Mucosa of descending colon (tissue), 3 donors: ENCODE measurements around the gene THOP1. TPM values are rescaled to one million over a fixed set of nuclear protein-coding genes. Genes with fewer than 3 reads are reported as not detected.

Source experiments
- ATAC-seq: fragments of 200-7000 bp; cut with Tn5 transposase; one replicate; pipeline ENCODE4 v1.9.1; 2020; ENCODE audit warnings: mild to moderate bottlenecking, moderate library complexity
- DNase-seq, 3 donors: peaks; one replicate each; pipeline ENCODE4 v3.0.0-alpha.2; 2020
- H3K36me3 ChIP-seq: fragments of 200-600 bp; one replicate; pipeline ENCODE4 v1.8.0; 2021; ENCODE audit warnings: low read depth, mild to moderate bottlenecking
- H3K4me1 ChIP-seq: fragments of 200-600 bp; one replicate; pipeline ENCODE4 v1.8.0; 2021; ENCODE audit warnings: low read depth, mild to moderate bottlenecking
- H3K4me3 ChIP-seq: fragments of 200-600 bp; one replicate; pipeline ENCODE4 v1.8.0; 2021; ENCODE audit warnings: mild to moderate bottlenecking
- H3K9me3 ChIP-seq: fragments of 200-600 bp; one replicate; pipeline ENCODE4 v1.8.0; 2021; ENCODE audit warnings: mild to moderate bottlenecking
- CTCF ChIP-seq: fragments of 200-600 bp; IDR thresholded peaks from one replicate; pipeline ENCODE4 v1.8.0; 2022; ENCODE audit warnings: antibody characterized with exemption, mild to moderate bottlenecking
- intact Hi-C, 2 donors: fragments of 100-400 bp; cut with DNase I in 1 of 2; cut with micrococcal nuclease in 1 of 2; formaldehyde crosslinking; loops; one replicate each; pipeline versions ENCODE4 v1.11.0 to v1.11.1; 2022; cut with DNase I, micrococcal nuclease
- total RNA-seq, 3 donors: library from RNA; stranded (reverse); fragmentation: NEBNext Ultra II Directional in 2 of 3; extraction: Animal tissue kit (Norgen Biotek cat#: 25700) in 2 of 3; gene quantifications; one replicate each; pipeline versions ENCODE4 v1.2.1 to v1.2.4, GENCODE V29; 2021 to 2023
- donor health status: DM: no; HTN: no; CAD: no; lungs with moderate emphysema.
- donor health status: DM: no; HTN: no; CAD: no.
- donor health status: DM: no; HTN: yes; CAD: no.

The THOP1 gene
- total RNA-seq, 3 donors from 2014 or later: 38.5 to 53.1 (median 46.6) TPM

DNA sequence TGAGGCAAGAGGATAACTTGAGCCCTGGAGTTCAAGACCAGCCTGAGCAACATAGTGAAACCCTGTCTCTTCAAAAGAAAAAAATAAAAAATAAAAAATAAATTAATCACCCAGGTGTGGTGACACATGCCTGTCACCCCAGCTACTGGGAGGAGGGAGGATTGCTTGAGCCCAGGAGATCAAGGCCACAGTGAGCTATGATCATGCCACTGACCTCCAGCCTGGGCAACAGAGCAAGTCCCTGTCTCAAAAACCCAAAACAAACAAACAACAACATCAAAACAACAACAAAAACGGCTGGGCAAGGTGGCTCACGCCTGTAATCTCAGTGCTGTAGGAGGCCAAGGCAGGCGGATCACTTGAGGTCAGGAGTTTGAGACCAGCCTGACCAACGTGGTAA lies 41.2 kb upstream of the THOP1 start:
- Histone ChIP-seq H3K4me1 (peaks cover 5% of the 10 kb centered on the region), H3K9me3 (no peaks in the 10 kb centered on the region), H3K36me3 (no peaks in the 10 kb centered on the region), H3K4me3 (no peak overlapping the region)
- intact Hi-C loops: no loop called here
- ATAC-seq: no peak
- TF ChIP-seq CTCF: no peak
- no peak for DNase-seq

DNA sequence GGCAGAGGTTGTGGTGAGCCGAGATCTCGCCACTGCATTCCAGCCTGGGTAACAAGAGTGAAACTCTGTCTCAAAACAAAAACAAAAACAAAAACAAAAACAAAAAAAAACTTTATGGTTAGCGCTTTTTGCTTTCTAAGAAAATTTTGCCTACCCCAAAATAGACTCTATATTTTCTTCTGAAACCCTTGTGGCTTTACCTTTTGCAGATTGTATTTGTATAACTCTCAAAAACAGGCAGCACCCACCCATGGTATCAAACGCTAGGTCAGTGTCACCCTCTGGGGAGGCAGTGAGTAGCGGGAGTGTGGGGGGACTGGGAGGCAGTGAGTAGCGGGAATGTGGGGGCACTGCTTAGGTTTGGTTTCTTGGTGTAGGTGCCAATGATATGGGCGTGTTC lies 38.0 kb upstream of the THOP1 start:
- no peak for DNase-seq

DNA sequence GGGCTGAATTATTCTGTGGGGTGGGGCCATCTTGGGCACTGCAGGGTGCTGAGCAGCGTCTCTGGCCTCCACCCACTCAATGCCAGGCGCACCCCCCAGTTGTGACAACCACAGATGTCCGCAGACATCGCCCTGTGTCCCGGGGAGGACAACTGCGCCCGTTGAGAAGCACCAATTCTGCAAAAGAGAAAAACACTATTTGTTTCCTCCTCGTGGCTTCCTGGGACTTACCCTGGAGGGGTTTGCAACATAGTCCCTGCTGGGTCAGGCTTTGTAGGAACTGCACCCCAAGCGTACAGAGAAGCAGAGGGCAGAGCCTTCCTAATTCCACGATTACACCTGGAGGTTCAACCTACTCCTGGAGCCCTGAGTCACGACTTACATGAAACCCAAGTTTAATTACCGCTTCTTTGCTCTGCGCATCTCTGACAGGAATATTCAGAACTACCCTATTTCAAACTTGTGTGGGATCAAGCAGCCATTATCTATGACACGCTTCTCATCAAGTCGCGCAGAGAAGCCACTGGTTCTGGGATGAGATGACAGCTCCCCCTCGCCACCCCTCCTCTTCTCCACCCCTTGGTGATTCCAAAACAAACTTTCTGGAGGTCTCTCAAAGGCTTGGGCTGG lies 34.4 kb upstream of the THOP1 start:
- no peak for DNase-seq
- no peak overlapping the region for H3K4me3 ChIP-seq
- ATAC-seq: no peak
- no peaks in the 10 kb centered on the region for H3K36me3 ChIP-seq
- intact Hi-C loops: loop anchor here in 1 of 2 donors (2.0 kb wide), 1 partner anchor 102 kb away; no protein-coding TSS in a partner anchor
- H3K4me1 ChIP-seq: peaks cover 2% of the 10 kb centered on the region
- H3K9me3 ChIP-seq: no peaks in the 10 kb centered on the region
- TF ChIP-seq CTCF: no peak

More for the DNA sequence above, 38.0 kb upstream of the THOP1 start:
- TF ChIP-seq CTCF: no peak
- no peak overlapping the region for H3K4me3 ChIP-seq
- H3K9me3 ChIP-seq: no peaks in the 10 kb centered on the region
- peaks cover 2% of the 10 kb centered on the region for H3K4me1 ChIP-seq
- intact Hi-C loops: loop anchor here in 1 of 2 donors (5.0 kb wide), 1 partner anchor 100 kb away; no protein-coding TSS in a partner anchor
- no peak for ATAC-seq
- no peaks in the 10 kb centered on the region for H3K36me3 ChIP-seq

DNA sequence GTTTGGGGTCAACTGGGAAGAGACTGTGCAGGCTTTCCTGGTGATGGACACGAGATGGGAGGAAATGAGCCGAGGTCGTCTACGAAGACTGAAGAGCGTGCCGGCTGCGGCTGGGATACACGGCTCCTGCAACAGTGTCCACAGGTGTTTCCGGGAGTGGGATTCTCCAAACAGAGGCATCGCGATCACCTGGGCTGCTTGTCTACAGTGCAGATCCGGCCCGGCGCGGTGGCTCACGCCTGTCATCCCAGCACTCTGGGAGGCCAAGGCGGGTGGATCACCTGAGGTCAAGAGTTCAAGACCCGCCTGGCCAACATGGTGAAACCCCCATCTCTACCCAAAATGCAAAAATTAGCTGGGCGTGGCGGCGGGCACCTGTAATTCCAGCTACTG lies 33.9 kb upstream of the THOP1 start:
- no peaks in the 10 kb centered on the region for H3K36me3 ChIP-seq
- H3K4me3 ChIP-seq: no peak overlapping the region
- no peak for ATAC-seq
- intact Hi-C loops: loop anchor here in 1 of 2 donors (2.0 kb wide), 1 partner anchor 103 kb away; no protein-coding TSS in a partner anchor
- DNase-seq: no peak
- no peak for TF ChIP-seq CTCF
- peaks cover 2% of the 10 kb centered on the region for H3K4me1 ChIP-seq
- H3K9me3 ChIP-seq: no peaks in the 10 kb centered on the region

- ATAC-seq (no peak), DNase-seq (no peak)
- TF ChIP-seq CTCF: no peak
- no peaks in the 10 kb centered on the region for H3K36me3 ChIP-seq
- intact Hi-C loops: no loop called here
- H3K4me1 ChIP-seq: no peaks in the 10 kb centered on the region
- no peaks in the 10 kb centered on the region for H3K9me3 ChIP-seq
- no peak overlapping the region for H3K4me3 ChIP-seq
Observed at GRCh38 chr19:2754659-2755447, 30.4 kb upstream of the THOP1 start.
